Renal cortex interstitium (tissue), 11 donors: ENCODE measurements around the gene NRIP3. TPM values are rescaled to one million over a fixed set of nuclear protein-coding genes. Genes with fewer than 3 reads are reported as not detected.
"Not testable (repeated sequence)": the region's sequence is repeated elsewhere in the genome, so short reads cannot be mapped to it uniquely, and the experiment has no call there.

Source experiments
- DNase-seq, 11 donors: peaks; one replicate each; pipeline ENCODE4 v3.0.0-alpha.2; 2013; ENCODE audit warnings: low read depth in 9 of 11, low spot score in 4 of 11; ENCODE audit errors: extremely low read depth in 1 of 11
- polyA plus RNA-seq, 3 donors: library from polyadenylated mRNA; unstranded; fragments of 120-200 nt; gene quantifications; one replicate each; pipeline ENCODE4 v1.2.1, GENCODE V29; 2013; ENCODE audit not compliant: insufficient read length in 3 of 3

NRIP3 gene
- polyA plus RNA-seq, 3 donors, result 1.1 to 2.4 (median 1.8) TPM

- no peak for DNase-seq
Observed at GRCh38 chr11:9020916-9021315, 17.1 kb upstream of the NRIP3 start.

DNA sequence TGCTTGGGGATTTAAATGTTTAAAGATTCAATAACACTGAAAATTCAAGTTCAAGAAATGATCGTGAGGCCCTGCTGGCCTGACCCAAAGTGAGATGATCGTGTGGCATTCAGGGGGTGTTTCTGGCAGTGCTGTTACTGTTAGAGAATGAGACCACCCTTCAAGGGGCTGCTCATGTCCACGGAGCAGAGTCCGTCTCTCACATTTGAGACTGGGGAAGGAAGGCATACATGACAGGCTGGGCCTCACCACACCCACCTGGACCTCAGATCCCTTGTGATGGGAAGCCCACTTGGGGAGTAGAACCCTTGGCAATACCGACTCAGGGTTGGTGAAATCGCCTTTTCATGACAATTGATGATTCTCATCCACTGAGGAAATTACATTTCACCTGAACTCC is 16.1 kb upstream of the NRIP3 start:
- DNase-seq, result no peak

- no peak for DNase-seq
Observed at GRCh38 chr11:9017773-9018172, 14.0 kb upstream of the NRIP3 start.

DNA sequence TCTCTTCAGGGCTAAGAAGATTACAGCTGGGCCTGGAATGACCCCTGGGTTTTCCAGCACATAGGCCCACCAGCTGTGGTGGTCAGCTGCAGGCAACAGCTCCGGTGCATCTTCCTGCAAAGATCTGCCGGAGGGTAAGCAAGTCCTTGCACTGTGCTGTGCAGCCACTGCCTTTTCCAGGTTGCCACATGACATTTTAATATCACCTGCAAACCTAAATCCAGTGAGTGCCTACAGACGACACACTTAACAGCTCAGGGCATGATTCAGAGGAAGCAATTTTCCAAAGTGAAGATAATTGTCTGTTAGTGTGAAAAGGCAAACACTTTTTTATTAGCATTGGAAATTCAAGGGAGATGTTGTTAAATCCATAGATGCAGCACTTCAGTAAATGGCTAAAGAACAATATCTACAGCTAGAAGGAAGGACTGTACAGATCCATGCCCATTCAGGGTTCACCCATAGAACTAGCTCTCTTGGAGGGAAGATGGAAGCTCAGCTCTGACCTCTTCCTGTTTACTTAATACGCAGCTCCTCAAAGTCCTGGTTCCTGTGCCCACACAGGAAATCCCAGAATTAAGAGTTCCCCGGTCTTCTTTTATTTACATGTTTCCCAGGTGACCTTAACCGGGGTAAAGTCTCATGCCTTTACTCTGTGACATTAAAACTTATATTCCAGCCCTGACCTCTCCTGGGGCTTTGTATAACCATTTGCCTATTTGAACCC is 13.3 kb upstream of the NRIP3 start:
- DNase-seq, result no peak

GRCh38 chr11:9015677-9016076 is 11.9 kb upstream of the NRIP3 start:
- DNase-seq, result peak in 9 of 11 donors; percentile 38 to 66 (median 51)

- DNase-seq, result no peak
Observed at GRCh38 chr11:9014826-9015225, 11.0 kb upstream of the NRIP3 start.

DNA sequence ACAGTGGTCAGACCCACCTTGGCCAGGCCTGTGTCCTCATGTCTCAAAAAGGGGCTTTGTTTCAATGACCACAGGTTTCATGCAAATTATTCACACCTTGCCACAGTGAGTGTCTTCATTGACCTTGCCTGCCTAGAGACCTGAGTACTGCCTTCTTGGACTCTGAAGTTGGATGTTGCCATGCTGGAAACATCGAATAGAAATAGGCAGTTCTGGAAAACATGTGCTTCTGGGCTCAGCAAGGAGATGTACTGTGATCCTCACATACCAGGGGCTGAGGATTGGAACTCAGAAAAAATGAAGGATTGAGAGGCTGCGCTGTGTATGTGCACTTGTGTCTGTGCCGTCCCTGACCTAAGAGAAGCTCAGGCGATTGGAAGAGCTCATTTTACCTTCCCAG is 9.6 kb upstream of the NRIP3 start:
- DNase-seq, result no peak

DNA sequence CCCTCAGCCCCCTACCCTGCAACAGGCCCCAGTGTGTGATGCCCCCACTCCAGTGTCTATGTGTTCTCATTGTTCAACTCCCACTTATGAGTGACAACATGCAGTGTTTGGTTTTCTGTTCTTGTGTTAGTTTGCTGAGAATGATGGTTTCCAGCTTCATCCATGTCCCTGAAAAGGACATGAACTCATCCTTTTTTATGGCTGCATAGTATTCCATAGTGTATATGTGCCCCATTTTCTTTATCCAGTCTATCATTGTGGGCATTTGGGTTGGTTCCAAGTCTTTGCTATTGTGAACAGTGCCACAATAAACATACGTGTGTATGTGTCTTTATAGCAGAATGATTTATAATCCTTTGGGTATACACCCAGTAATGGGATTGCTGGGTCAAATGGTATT is 5.7 kb upstream of the NRIP3 start:
- DNase-seq, result not testable (repeated sequence)

GRCh38 chr11:9008661-9009060 is 4.9 kb upstream of the NRIP3 start:
- DNase-seq, result no peak

- no peak for DNase-seq
Observed at GRCh38 chr11:9008011-9008550, 4.3 kb upstream of the NRIP3 start.

GRCh38 chr11:9005087-9005486 is 1.3 kb upstream of the NRIP3 start:
- no peak for DNase-seq

DNA sequence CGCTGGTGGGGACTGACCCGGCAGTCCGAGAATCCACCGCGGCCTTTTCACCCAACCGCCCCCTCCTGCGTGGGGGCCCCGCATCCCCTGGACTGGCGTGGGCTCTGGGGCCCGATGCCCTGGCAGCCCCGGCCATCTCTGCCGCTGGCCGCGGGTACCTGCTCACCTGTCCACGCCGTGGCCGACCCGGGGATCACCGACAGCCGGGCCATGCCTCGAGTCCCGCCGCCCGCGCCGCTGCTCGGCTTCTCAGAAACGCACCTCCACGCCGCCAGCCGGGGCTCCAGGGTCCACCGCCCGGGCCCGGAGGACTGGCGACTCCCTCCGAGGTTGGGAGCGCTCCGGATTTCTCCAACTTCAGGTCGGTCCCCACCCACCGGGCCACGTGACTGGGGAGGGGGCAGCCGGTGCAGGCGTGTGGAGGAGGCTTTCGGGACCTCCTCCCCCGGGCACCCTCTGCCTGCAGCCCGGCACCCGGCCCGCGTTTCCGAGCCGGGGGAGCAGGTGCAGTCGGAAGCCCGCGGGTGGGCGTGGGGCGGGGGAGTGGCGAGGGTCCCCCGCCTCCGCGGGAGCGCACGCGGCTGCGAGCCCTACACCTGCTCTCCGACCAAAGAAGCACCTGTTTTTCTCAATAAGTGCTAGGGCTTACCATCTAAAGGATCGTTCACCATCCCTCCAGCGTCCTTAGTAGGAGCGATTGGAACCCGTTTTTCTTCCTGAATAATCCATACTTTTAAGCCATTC is 554 bp upstream of the NRIP3 start:
- peak in 1 of 11 donors; percentile 24 for DNase-seq

DNA sequence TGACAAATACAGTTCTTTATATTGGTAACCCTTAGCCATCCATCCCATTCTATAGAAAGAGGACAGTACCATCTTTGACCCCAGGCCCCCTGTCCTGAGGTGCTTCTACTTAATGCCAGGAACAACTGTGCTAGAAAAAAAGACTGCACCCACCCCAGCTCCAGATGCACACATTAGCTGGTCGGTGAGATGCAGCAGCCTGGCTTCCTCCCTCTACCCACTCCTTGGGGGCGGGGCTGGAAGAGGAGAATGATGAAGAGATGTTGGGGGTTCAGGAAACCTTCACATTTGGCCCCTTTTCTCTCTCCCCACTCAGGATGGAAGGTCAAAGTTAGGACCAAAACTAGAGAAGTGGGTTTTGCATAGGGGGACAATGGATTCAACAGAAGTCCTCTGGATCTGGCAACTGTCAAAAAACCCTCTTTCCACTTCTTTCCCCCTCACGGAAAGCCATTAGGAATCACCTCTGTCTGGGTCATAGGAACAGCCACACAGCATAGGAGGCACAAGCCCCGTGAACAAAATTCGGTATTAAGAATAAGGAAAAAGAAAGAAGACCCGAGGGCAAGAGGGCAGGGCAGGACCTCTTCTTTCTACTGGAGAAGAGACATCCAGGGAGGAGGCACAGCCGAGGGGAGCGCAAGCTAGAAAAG is 755 bp downstream of the NRIP3 start:
- DNase-seq, result no peak

DNA sequence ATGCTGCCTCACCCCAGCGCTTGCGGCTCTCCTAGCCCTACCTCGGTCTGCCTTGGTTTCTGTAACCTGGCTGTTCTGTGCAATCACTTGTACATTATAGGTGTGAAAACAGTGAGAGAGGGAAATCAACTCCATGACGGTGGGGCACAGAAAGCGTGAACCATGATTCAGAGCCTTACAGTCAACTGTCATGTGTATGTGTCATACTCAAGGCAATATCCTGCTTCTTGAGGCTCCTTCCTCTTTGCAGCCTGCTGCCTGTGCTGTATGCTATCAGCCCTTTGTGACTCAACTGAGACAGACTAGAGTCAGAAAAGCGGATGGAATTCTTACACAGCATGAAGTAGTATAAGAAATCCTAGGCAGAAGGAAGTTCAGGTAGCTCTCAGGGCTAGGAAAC is 2.1 kb downstream of the NRIP3 start:
- no peak for DNase-seq

DNA sequence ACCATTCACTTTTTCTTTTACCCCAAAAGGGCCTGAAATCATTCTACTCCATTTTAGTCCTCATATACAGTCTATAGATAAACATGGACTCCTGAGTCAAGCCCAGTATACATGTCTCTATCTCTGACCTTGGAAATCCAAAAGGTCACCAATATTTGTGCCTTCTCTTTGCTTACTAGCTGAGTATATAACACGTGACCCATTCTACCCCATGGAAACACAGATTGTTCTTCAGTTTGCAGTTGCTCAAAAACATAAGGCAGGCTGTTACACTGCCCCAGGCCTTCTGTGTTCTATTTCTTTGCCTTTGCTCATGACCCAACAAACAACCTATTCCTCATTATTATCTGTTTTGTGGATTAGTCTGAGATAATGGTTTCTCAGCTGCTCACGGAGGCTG is 5.8 kb downstream of the NRIP3 start:
- no peak for DNase-seq

GRCh38 chr11:8997451-8997850 is 6.3 kb downstream of the NRIP3 start:
- DNase-seq, result no peak

DNA sequence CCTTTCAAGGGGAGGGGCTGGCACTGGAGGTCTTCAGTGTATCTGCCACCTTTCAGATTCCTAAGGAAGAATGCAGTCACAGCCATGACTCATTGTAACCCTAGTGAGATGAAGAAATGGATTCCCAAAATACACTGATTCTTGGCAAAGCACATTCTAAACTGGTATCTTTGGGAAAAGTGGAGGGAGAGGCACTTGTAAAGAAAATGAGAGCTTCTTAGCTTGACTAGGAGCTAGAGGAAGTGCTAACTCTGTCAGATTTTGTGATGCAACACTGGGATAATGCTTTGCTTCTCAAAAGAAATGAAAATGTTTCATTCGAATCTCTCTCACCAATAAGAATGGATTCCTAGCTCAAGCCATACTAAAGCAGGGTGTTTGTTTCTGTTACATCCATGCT is 14.3 kb downstream of the NRIP3 start:
- no peak for DNase-seq

GRCh38 chr11:8988329-8989234 is 15.2 kb downstream of the NRIP3 start:
- no peak for DNase-seq

- no peak for DNase-seq
Observed at GRCh38 chr11:8987446-8987845, 16.4 kb downstream of the NRIP3 start.
